Measurements from ENCODE around the gene SLC44A3. TPM values are rescaled to one million over a fixed set of nuclear protein-coding genes. Genes with fewer than 3 reads are reported as not detected.

The SLC44A3 gene
- total and polyA plus RNA-seq, 2 of the 13 experiments (the other 11 are each of a cell fraction or from before 2014, with no cell fraction given) = 6.8 to 14.1 TPM

- no peak for TF ChIP-seq TCF12 (IDR thresholded peaks at IDR 0.05)
- TF ChIP-seq TCF12 (CRISPR knock-in tag; IDR thresholded peaks at IDR 0.05) = peak; percentile 44; the same call in 1 of the 2 replicates
- TF ChIP-seq FOXP1 (IDR thresholded peaks at IDR 0.05) = no peak
- TF ChIP-seq FOXP1 (CRISPR knock-in tag; IDR thresholded peaks at IDR 0.05) = no peak
- TF ChIP-seq ZIK1 (CRISPR knock-in tag; IDR thresholded peaks at IDR 0.05; ENCODE audit: borderline replicate concordance, low read depth) = peak; percentile 75; the same call in 1 of the 2 replicates
- TF ChIP-seq MED1 (CRISPR knock-in tag; IDR thresholded peaks at IDR 0.05) = peak; percentile 52; the same call in 1 of the 2 replicates
- peak; percentile 20; the same call in 1 of the 2 replicates for TF ChIP-seq RFXAP (CRISPR knock-in tag; IDR thresholded peaks at IDR 0.05; ENCODE audit: borderline replicate concordance)
- TF ChIP-seq ZFP37 (CRISPR knock-in tag; IDR thresholded peaks at IDR 0.05; ENCODE audit: borderline replicate concordance) = 0 out of 2 replicates have a peak, but pooled peaks have one; percentile 56
- peak; percentile 50; the same call in 1 of the 2 replicates for TF ChIP-seq ZNF749 (CRISPR knock-in tag; IDR thresholded peaks at IDR 0.05; ENCODE audit: borderline replicate concordance)
- TF ChIP-seq CHD2 (IDR thresholded peaks at IDR 0.05; ENCODE audit: low read depth, low read length) = no peak
- TF ChIP-seq PHF8 (CRISPR knock-in tag; IDR thresholded peaks at IDR 0.05) = peak; percentile 52
- TF ChIP-seq SP140L (CRISPR knock-in tag; IDR thresholded peaks at IDR 0.05; ENCODE audit: borderline replicate concordance) = no peak; the same call in 1 of the 2 replicates
- TF ChIP-seq ATF5 (CRISPR knock-in tag; IDR thresholded peaks at IDR 0.05; ENCODE audit: low read depth) = peak; percentile 67; the same call in 1 of the 2 replicates
- TF ChIP-seq SP1 (IDR thresholded peaks at IDR 0.05) = no peak
- TF ChIP-seq SP1 (CRISPR knock-in tag; IDR thresholded peaks at IDR 0.05) = peak; percentile 46; the same call in 1 of the 2 replicates
Observed at GRCh38 chr1:94926915-94927404, 106.8 kb downstream of the SLC44A3 start, which contains the start of gene CNN3 (continued).

Measured in HepG2 (cell line).